ENCODE data around the gene CARMIL1. TPM values are rescaled to one million over a fixed set of nuclear protein-coding genes. Genes with fewer than 3 reads are reported as not detected.

CARMIL1 gene
- total and polyA plus RNA-seq, 10 of the 15 experiments (the other 5 are each of a cell fraction or from before 2014, with no cell fraction given) = 6.4 to 18.1 (median 10.3) TPM

- Histone ChIP-seq H3K27me3 (replicated peaks in 1 of 2; ENCODE audit: control insufficient read depth in 2 of 2, insufficient read depth in 2 of 2, low read length in 1 of 2) (no peaks in the 10 kb centered on the region), H3K27ac (ENCODE audit: control insufficient read depth, insufficient read depth) (no peak overlapping the region), H3K36me3 (ENCODE audit: control insufficient read depth in 2 of 2, insufficient read depth in 2 of 2, low read length in 1 of 2) (no peaks in the 10 kb centered on the region; a peak in 1 of 4 replicates), H3K9me3 (replicated peaks; ENCODE audit: control insufficient read depth, insufficient read depth, low read length) (no peaks in the 10 kb centered on the region; the same call in 2 of the 3 replicates), H3K4me1 (ENCODE audit: control insufficient read depth, insufficient read depth, low read length) (peaks cover 6% of the 10 kb centered on the region; the same call in 1 of the 2 replicates), H2AFZ (ENCODE audit: control insufficient read depth, low read depth, low read length) (no peak overlapping the region), H3K4me3 (no peak overlapping the region), H3K4me2 (ENCODE audit: control insufficient read depth, insufficient read depth) (no peak overlapping the region), H3K79me2 (ENCODE audit: control insufficient read depth, insufficient read depth, low read length) (no peaks in the 10 kb centered on the region), H4K20me1 (ENCODE audit: control insufficient read depth, insufficient read depth) (no peaks in the 10 kb centered on the region), H3K9ac (ENCODE audit: control insufficient read depth, insufficient read depth, low read length) (no peak overlapping the region)
- ChIA-PET SMC1A (ENCODE audit: uncharacterized antibody, unreplicated experiment) (interaction anchor here (0.9 to 1.6 kb wide), 5 partner anchors 41 to 198 kb away, joined by 3 to 4 read pairs (median 3); partner anchors contain the start of gene CARMIL1), POLR2A (no interaction called here), RAD21 (ENCODE audit: unreplicated experiment) (no interaction called here), CTCF (interaction anchor here (0.9 to 2.0 kb wide), 5 partner anchors 17 to 207 kb away, joined by 3 to 6 read pairs (median 3); no protein-coding TSS in a partner anchor)
- DNase-seq (ENCODE audit: low read depth, low spot score) (no peak), FAIRE-seq (no peak), ATAC-seq (no peak)
- TF ChIP-seq CTCF (IDR thresholded peaks at IDR 0.05 in 2 of 3, conservative IDR thresholded peaks at IDR 0.05 in 1 of 3; ENCODE audit: control insufficient read depth in 2 of 3, extremely low read depth in 1 of 3, insufficient read depth in 1 of 3, low read depth in 3 of 3, low read length in 3 of 3) (no peak), ZZZ3 (IDR thresholded peaks at IDR 0.05; ENCODE audit: control insufficient read depth, insufficient read length, low read depth) (no peak), ESRRA (IDR thresholded peaks at IDR 0.05; ENCODE audit: low read length) (no peak), RBBP5 (conservative IDR thresholded peaks at IDR 0.05) (no peak), ZNF24 (IDR thresholded peaks at IDR 0.05) (no peak), SMC3 (IDR thresholded peaks at IDR 0.05; ENCODE audit: borderline replicate concordance, low read length) (no peak), USF2 (IDR thresholded peaks at IDR 0.05; ENCODE audit: borderline replicate concordance, low read depth, low read length) (no peak), SIN3A (IDR thresholded peaks at IDR 0.05; ENCODE audit: low read depth, low read length) (no peak), ZBED1 (IDR thresholded peaks at IDR 0.05; ENCODE audit: borderline replicate concordance) (no peak), E4F1 (IDR thresholded peaks at IDR 0.05; ENCODE audit: borderline replicate concordance, partially characterized antibody) (no peak), HDAC2 (IDR thresholded peaks at IDR 0.05) (no peak), HDAC6 (IDR thresholded peaks at IDR 0.05; ENCODE audit: unreplicated experiment) (no peak), IKZF2 (IDR thresholded peaks at IDR 0.05) (no peak), SKIL (IDR thresholded peaks at IDR 0.05; ENCODE audit: low read depth, poor library complexity, severe bottlenecking) (no peak), MEF2B (IDR thresholded peaks at IDR 0.05; ENCODE audit: partially characterized antibody, poor library complexity, severe bottlenecking) (no peak), NR2F1 (conservative IDR thresholded peaks at IDR 0.05) (no peak), PAX8 (IDR thresholded peaks at IDR 0.05) (no peak)
- no TSS peak for BruUV-seq (replicated peaks)
- intact Hi-C loops (cut with micrococcal nuclease; ENCODE audit: unreplicated experiment) (no loop called here), in situ Hi-C loops (cut with MboI) (no loop called here)
- WGBS (ENCODE audit: insufficient coverage, insufficient replicate concordance, low lambda C conversion rate, missing lambda C conversion rate) = 58% methylated on average over 3 of the region's 3 CpGs
These were observed 193.1 kb downstream of the CARMIL1 start for GRCh38 chr6:25472306-25472705.
